A204.1 (cell line): ENCODE results near the gene SDC1.
"Not testable (repeated sequence)": the region's sequence is repeated elsewhere in the genome, so short reads cannot be mapped to it uniquely, and the experiment has no call there.

Experiments used
- FAIRE-seq: peaks from 2 replicates; lab custom pipeline; 2012; peaks lifted over from hg19 to GRCh38; lab: Jason Lieb, UNC

SDC1 gene

GRCh38 chr2:20196657-20197161 is 28.2 kb downstream of the SDC1 start:
- no peak for FAIRE-seq

DNA sequence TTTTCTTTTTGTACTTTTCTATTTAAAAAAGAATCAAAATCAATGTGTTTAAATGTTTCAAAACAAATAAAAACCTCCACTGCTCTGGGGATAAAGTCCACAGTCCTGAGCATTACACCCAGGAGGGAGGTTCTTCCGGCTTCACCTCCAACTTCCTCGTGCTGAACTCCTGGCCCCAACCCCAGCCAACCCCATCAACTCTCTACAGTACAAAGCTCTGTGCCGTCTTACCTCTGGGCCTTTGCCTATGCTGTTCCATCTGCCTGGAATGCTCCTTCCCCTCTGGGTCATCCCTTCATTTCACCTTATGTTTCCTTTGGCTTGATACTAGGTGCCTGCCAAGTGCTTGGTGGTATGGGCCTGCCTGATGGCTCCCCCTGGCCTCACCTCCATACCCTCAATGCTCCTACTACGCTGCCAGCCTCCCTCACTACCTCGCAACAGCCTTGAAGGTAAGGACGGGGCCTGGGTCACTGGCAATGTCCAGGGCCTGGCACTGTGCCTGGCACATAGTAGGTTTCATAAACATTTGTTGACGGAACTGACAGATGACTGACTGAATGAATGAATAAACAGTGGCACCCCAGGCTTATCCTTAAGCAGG is 28.8 kb downstream of the SDC1 start:
- no peak for FAIRE-seq

- no peak for FAIRE-seq
These were observed 29.4 kb downstream of the SDC1 start for GRCh38 chr2:20195431-20196033.

- FAIRE-seq = not testable (repeated sequence)
These were observed 29.9 kb downstream of the SDC1 start for GRCh38 chr2:20195016-20195411.

DNA sequence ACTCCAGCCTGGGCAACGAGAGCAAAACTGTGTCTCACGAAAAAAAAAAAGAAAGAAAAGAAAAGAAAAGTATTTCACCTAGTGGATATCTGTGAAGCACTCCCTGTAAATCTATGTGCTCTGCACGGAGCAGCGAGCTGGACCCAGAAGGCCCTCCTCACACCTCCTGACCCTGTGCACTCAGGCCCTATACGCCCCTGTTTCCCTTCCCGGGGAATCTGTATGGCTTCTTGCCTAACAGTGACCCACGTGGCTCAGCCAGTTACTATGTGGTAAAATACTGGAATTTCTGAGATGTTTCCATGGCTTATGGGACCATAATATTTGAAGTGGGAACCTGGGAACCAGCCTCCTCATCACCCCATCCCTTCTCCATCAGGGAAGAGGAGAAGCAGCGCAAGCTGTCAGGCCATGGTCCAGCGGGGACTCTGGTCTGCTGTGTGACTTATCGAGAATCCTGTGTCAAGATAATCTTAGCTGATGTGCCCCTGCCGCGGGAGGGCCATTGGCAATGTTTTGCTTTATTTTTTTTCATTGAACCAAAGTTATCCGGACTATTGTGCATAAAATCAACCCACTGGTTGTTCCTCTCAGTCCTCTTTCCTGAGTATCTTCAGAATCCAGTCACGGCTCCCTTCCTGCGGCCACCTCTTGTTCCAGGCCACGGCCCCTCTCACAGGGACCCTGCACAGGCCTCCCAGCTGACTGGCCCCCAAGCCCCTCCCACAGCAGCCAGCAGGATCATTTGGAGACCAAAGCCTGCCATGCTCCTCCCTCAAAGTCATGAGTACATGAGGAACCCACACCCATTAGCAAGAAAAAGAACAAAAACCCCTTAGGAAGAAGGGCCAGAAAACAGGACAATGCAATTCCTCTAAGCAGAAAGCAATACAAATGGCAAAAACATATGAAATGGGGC is 30.6 kb downstream of the SDC1 start:
- no peak for FAIRE-seq

DNA sequence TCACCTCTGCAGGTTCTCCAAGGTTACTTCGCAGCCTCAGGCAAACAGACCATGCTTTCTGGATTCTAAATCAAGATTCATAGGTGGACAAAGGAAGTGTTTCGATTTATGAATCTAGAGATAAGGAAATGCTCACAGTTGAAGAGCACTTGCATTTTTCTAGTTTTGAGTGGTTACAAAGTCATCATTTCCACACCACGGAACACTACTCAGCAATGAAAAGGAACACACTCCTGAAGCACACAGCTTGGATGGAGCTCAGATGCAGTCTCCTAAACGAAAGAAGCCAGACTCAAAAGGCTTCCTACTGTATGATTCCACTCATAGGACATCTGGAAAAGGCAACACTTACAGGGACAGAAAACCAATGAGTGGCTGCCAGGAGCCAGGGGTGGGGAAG is 31.7 kb downstream of the SDC1 start:
- no peak for FAIRE-seq

DNA sequence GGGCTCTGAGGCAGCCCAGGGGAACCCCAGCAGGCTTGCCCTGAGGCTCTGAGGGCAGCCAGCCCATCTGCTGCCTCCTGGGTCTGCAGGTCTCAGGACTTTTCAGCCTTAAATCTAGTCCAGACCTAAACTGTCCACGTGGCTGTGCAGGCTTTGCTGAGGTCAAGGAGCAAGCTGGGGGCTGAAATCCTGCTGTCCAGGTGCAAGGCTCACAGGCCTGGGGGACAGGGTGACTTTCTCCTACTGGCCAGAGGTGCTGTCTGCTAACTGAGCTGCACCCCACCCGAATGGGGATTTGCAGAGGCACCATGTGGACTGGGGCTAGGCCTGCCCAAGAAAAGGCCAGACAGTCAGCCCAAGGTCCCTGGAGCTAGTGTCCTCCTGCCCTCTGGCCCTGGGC is 32.1 kb downstream of the SDC1 start:
- no peak for FAIRE-seq

DNA sequence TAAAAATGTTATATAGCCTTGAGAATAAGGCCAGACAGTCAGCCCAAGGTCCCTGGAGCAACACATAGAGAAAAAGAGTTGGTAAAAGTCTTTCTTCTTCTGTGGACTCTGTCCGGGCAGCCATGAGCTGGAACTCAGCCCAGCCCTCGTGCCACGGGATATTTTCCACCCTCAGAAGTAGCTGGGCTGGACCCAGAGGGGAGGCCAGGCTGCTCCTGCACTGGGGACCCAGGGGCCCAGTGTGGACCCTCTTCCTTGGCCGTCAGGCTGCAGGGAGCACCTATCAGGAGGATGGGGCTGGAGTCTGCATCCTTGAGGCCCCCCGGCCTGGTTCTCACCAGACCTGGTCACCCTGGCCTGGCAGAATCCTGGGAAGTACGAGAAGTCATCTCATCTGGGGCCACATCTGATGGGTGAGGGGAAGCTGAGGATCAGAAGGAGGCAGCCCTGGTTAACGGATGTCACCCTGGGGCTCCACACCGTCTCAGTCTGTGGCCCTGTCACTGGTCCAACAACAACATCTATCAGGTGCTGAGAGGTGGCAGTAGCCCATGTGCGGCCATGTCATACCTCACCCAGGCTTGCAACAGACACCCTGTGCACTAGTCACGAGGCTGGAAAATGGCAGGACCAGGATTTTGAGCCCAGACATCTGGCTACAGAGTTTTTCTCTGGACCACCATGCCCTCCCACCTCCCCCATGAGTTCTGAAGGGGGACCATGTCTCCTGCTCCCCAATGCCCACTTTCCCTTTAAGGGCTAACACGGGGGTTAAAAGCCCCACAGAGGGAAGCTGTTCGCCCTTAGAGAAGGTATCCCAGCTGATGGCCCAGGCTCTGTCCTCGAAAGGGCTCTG is 33.0 kb downstream of the SDC1 start:
- no peak for FAIRE-seq

GRCh38 chr2:20190876-20191713 is 33.8 kb downstream of the SDC1 start:
- FAIRE-seq = no peak

DNA sequence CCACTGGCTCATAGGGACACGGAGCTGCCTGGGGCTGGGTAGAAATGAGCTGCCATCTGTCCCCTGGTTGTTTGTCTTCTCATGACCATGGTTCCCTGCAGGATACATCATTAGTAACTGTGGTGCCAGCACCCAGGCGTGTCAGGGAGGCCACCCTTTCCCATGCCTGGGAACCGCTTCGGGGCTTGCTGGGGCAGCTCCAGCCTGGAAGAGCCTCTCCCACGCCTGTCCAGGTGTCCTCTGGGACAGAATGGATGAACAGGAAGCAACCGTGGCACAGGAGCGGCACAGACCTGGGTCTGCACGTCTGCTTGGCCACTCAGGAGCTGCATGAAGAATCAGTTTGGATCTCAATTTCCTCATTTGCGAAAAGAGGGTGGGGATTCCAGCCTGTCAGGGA is 34.8 kb downstream of the SDC1 start:
- FAIRE-seq = no peak

DNA sequence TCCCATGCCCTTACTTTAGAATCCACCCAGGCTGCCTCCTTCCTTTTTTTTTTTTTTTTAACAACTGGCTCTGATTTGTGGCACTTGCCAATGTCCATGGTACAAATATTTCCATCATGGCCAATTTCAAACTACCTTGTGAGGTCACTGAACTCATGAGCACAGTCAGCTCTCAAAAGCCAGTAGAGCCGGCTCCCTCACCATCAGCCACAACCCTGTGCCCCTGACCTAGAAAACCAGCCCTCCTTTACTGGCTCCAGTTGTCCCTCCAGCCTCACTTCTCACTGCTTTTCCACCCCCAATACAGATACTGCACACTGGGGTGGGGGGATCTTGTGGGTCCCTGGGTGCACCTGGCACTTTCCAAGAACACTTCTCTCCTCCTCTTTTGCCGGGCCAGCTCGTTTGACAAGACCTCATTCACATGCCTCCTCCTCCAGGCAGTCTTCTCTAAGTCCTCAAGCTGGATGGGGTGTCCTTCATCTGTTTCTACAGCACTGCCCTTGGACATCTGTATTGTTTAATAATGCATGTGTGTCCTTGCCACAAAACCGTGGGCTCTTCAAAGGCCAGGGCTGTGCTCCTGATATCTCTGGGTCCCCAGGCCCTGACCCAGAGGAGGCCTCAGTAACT is 35.5 kb downstream of the SDC1 start:
- FAIRE-seq = no peak

- no peak for FAIRE-seq
These were observed 36.1 kb downstream of the SDC1 start for GRCh38 chr2:20188851-20189250.

- FAIRE-seq = no peak
These were observed 36.7 kb downstream of the SDC1 start for GRCh38 chr2:20188201-20188600.

GRCh38 chr2:20187331-20187730 is 37.6 kb downstream of the SDC1 start:
- no peak for FAIRE-seq

DNA sequence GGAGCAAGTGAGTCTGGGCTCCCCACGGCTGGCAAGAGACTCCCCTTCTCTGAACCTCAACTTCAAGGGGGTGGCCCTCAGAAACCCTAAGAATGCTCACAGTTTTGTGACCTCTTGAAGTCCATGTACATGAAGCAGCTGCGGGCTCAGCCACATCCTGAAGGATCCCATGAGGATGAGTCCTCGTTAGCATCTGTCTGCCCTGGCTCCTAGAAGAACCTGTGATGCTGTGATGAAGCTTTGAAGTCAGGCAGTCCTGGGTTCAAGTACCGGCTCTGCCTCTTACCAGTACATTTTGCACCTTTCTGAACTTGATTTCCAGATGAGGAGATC is 38.1 kb downstream of the SDC1 start:
- no peak for FAIRE-seq

DNA sequence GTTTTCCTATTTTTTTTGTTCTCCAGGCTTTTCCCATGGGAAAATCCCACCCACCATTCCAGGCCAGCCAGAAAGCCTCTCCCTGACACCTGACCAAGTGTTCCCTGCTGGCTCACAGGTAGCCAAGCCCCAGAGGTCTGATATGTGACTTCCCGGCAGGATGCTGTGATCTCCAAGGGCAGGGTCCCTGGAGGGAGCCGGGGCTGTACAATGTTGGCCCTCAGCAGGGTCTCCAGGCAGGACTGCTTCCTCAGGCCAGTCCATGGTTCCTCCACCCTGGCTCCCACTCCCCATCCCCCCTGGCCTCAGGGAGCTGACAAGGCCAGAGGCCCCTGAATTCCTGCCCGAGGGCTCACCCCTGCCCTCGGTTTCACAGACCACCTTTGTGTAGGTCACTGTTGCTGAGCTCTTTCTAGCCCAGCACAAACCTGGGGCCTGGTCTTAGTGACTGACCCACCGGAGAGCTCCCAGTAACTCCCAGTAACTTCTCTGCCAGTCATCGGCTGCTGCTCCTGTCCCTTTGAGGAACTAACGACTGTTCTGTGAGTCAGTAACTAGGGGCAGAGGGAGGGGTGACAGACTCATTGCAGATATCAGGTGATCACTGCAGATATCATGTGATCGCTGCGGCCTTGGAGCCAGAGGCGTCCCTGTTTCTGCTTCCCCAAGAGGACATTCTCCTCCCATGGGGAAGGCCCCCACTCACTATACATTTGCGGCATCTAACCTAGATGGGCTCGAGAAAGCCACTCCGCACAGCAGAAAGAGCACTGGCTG is 38.7 kb downstream of the SDC1 start:
- FAIRE-seq = no peak

GRCh38 chr2:20185176-20186022 is 39.5 kb downstream of the SDC1 start:
- no peak for FAIRE-seq

DNA sequence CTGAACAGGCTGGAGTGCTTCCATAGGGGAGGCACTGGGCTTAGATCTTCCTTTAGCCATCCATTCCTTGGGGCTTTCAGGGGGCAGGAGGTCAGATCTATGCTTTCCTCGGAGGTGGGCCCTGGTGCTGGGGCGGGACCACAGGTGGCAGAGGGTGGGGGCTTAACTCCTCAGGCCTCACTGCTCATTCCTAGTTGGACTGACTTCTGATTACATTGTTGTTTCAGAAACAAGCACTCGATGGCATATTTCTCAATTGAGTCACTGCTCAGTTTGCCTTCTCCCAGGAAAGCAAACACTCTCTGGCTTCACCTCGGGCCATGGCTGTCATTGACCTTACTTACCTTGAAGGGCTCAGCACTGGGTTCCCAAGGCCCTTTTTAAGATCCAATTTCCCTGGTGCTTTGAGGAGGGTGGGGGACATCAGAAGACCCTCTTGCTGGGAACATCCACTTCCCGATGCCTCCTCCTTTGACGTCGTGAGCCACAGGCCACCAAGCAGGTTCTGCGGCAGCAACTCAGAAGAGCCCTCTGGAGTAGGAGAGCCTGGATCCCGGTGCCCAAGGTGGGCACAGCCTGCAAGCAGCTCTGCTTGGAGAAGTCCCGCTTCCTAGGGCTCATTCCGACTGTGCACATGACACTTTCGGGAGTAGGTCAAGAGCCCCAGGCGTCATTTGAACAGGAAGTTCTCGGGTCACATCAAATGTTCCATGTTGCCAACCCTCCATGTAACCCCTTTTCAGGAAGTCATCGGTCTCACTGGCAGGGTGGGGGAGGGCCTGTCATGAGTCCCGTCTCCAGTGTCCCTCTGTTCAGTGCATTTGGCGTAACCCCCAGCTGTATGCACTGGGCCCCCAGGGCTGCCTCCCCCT is 40.6 kb downstream of the SDC1 start:
- no peak for FAIRE-seq
